CD4-positive, alpha-beta T cell treated with Interleukin-4 for 1 hour (primary cell): ENCODE measurements around the gene CHKB.

ENCODE experiments used
- DNase-seq, 2 donors: peaks; one replicate each; pipeline ENCODE4 v3.0.0-alpha.2; 2020 to 2022

The CHKB gene

GRCh38 chr22:50571264-50572175 lies 11.1 kb downstream of the CHKB start:
- no peak for DNase-seq

GRCh38 chr22:50570861-50571260 lies 11.8 kb downstream of the CHKB start:
- DNase-seq: no peak

- DNase-seq: no peak
These were observed 12.6 kb downstream of the CHKB start for GRCh38 chr22:50569896-50570535.

GRCh38 chr22:50569041-50569459 lies 13.6 kb downstream of the CHKB start:
- no peak for DNase-seq

- no peak for DNase-seq
These were observed 14.0 kb downstream of the CHKB start for GRCh38 chr22:50568626-50569025.

- DNase-seq: no peak
These were observed 14.9 kb downstream of the CHKB start for GRCh38 chr22:50567721-50568252.

- no peak for DNase-seq
These were observed 18.4 kb downstream of the CHKB start for GRCh38 chr22:50564289-50564688.

- DNase-seq: no peak
These were observed 19.1 kb downstream of the CHKB start for GRCh38 chr22:50563413-50564160.

- peak; percentile 96 to 98 for DNase-seq
These were observed 19.9 kb downstream of the CHKB start, which contains the start of gene SYCE3 for GRCh38 chr22:50562523-50563412. TSS of gene SYCE3 (minus strand) at chr22:50562919. CDS start at chr22:50556405, 6,514 bp downstream.

GRCh38 chr22:50561401-50562358 lies 21.0 kb downstream of the CHKB start:
- peak in 1 of 2 donors; percentile 36 for DNase-seq

GRCh38 chr22:50560034-50560433 lies 22.6 kb downstream of the CHKB start:
- no peak for DNase-seq

GRCh38 chr22:50556703-50557102 lies 25.9 kb downstream of the CHKB start:
- DNase-seq: no peak

- DNase-seq: no peak
These were observed 29.3 kb downstream of the CHKB start for GRCh38 chr22:50553310-50553709.

GRCh38 chr22:50551160-50551752 lies 31.4 kb downstream of the CHKB start:
- DNase-seq: no peak

- no peak for DNase-seq
These were observed 32.3 kb downstream of the CHKB start for GRCh38 chr22:50550395-50550794.

- no peak for DNase-seq
These were observed 33.5 kb downstream of the CHKB start for GRCh38 chr22:50548921-50549790.

GRCh38 chr22:50548040-50548920 lies 34.4 kb downstream of the CHKB start:
- peak; percentile 49 to 58 for DNase-seq
